ENCODE data around the gene LRRC27.

GRCh38 chr10:132322586-132323048 is 9.4 kb upstream of the LRRC27 start:
- peak in 2 of 6 experiments; percentile 16 to 21 for TF ChIP-seq CTCF (IDR thresholded peaks at IDR 0.05)
- no peak for TF ChIP-seq POLR2AphosphoS5 (IDR thresholded peaks at IDR 0.05)
